HepG2 (cell line): ENCODE data around the gene BPIFB6. TPM values are rescaled to one million over a fixed set of nuclear protein-coding genes. Genes with fewer than 3 reads are reported as not detected.

Source experiments
- ATAC-seq: fragments of 200-7000 bp; cut with Tn5 transposase; 3 replicates; pipeline ENCODE4 v1.9.1; 2020; ENCODE audit warnings: mild to moderate bottlenecking, moderate library complexity
- BruUV-seq: library from RNA; stranded (reverse); fragments of 400-500 nt; replicated peaks from 2 replicates; lab custom pipeline; 2021; lab: Mats Ljungman, UMichigan
- CTCF ChIA-PET: fragments of 300-600 bp; formaldehyde crosslinking; extraction: SDS; loops from one replicate; lab custom pipeline; 2021; ENCODE audit warnings: low total read pairs, inconsistent platforms, low intra/inter-chr PET ratio; lab: Yijun Ruan, JAX
- POLR2A ChIA-PET: fragments of 350-600 bp; sonication (Branson Sonifier 250); formaldehyde crosslinking; loops from one replicate; lab custom pipeline; 2020; ENCODE audit warnings: antibody characterized with exemption, inconsistent platforms; lab: Yijun Ruan, JAX
- DNase-seq: peaks from one replicate; pipeline ENCODE4 v3.0.0-alpha.2; 2015; ENCODE audit warnings: low spot score
- FAIRE-seq: peaks from 3 replicates; lab custom pipeline; 2011; peaks lifted over from hg19 to GRCh38; lab: Jason Lieb, UNC
- H2AFZ ChIP-seq: one replicate; pipeline ENCODE4 v1.6.1; 2011; ENCODE audit warnings: low read length, inconsistent platforms
- H3K27ac ChIP-seq: fragments of 300-600 bp; 3 replicates; pipeline ENCODE4 v1.8.0; 2011; ENCODE audit warnings: mixed run types, mild to moderate bottlenecking, mixed read lengths, low read length, inconsistent platforms; ENCODE audit not compliant: insufficient read depth; ENCODE audit errors: extremely low read length
- H3K27me3 ChIP-seq, 2 experiments: fragments of 200-600 bp in 1 of 2; 2 replicates in 1 of 2; 3 replicates in 1 of 2; pipeline versions ENCODE4 v1.6.0 to v1.8.0; 2011; ENCODE audit warnings: low read length in 2 of 2, mild to moderate bottlenecking in 2 of 2, moderate library complexity in 2 of 2, inconsistent platforms in 1 of 2; ENCODE audit not compliant: insufficient read depth in 2 of 2, control insufficient read depth in 1 of 2
- H3K36me3 ChIP-seq, 2 experiments: fragments of 200-600 bp in 1 of 2; replicated peaks in 1 of 2; 2 replicates in 1 of 2; 3 replicates in 1 of 2; pipeline versions ENCODE4 v1.5.1 to v1.8.0; 2011; ENCODE audit warnings: low read length in 2 of 2, inconsistent platforms in 1 of 2; ENCODE audit not compliant: insufficient read depth in 2 of 2, control insufficient read depth in 1 of 2
- H3K4me1 ChIP-seq: 2 replicates; pipeline ENCODE4 v1.5.1; 2012; ENCODE audit warnings: low read length, inconsistent platforms; ENCODE audit not compliant: insufficient read depth
- H3K4me2 ChIP-seq: 2 replicates; pipeline ENCODE4 v1.6.0; 2011; ENCODE audit warnings: low read depth, low read length, inconsistent platforms
- H3K4me3 ChIP-seq, 3 experiments: fragments of 200-600 bp in 1 of 3; sonication (generic), shearing (Covaris generic) in 1 of 3; replicated peaks in 1 of 3; 2 replicates each; pipeline ENCODE4 v1.5.1; 2011 to 2016; ENCODE audit warnings: low read length in 3 of 3, inconsistent platforms in 2 of 3, low read depth in 2 of 3, mild to moderate bottlenecking in 2 of 3, control low read depth in 1 of 3, mixed read lengths in 1 of 3; ENCODE audit not compliant: insufficient read depth in 1 of 3
- H3K79me2 ChIP-seq: one replicate; pipeline ENCODE4 v1.6.1; 2011; ENCODE audit warnings: low read length, inconsistent platforms; ENCODE audit not compliant: insufficient read depth
- H3K9ac ChIP-seq: 2 replicates; pipeline ENCODE4 v1.6.0; 2011; ENCODE audit warnings: mild to moderate bottlenecking, low read depth, low read length, inconsistent platforms; ENCODE audit not compliant: insufficient read depth
- H3K9me3 ChIP-seq: 2 replicates; pipeline ENCODE4 v1.5.1; 2012; ENCODE audit warnings: mild to moderate bottlenecking, low read length
- H4K20me1 ChIP-seq: 2 replicates; pipeline ENCODE4 v1.6.0; 2011; ENCODE audit warnings: inconsistent platforms, mild to moderate bottlenecking, low read length, moderate library complexity; ENCODE audit not compliant: insufficient read depth
- ADNP ChIP-seq: sonication (generic); formaldehyde crosslinking; IDR thresholded peaks from 2 replicates; pipeline ENCODE4 v1.4.0; 2020; ENCODE audit warnings: missing genetic modification reagents
- AKAP8 ChIP-seq: sonication (generic); formaldehyde crosslinking; IDR thresholded peaks from 2 replicates; pipeline ENCODE4 v1.5.1; 2020; ENCODE audit warnings: mild to moderate bottlenecking, missing genetic modification reagents
- ATF7 ChIP-seq, 2 experiments: fragments of 450-650 bp in 1 of 2; sonication (generic) in 1 of 2; formaldehyde crosslinking in 1 of 2; IDR thresholded peaks; 2 replicates each; pipeline versions ENCODE4 v1.4.0 to v1.6.1; 2016 to 2020; ENCODE audit warnings: antibody characterized with exemption in 1 of 2, mild to moderate bottlenecking in 1 of 2, missing genetic modification reagents in 1 of 2
- FOXA3 ChIP-seq: IDR thresholded peaks from 2 replicates; pipeline ENCODE4 v1.6.1; 2016; ENCODE audit warnings: missing genetic modification reagents, missing compliant biosample characterization
- KMT2B ChIP-seq: IDR thresholded peaks from 2 replicates; pipeline ENCODE4 v1.6.1; 2016; ENCODE audit warnings: missing genetic modification reagents, missing compliant biosample characterization
- PHF5A ChIP-seq: IDR thresholded peaks from one replicate; pipeline ENCODE4 v1.6.1; 2018; ENCODE audit warnings: low read depth, missing genetic modification reagents; ENCODE audit not compliant: unreplicated experiment
- POLR2AphosphoS2 ChIP-seq: IDR thresholded peaks from 2 replicates; pipeline ENCODE4 v1.6.1; 2011; ENCODE audit warnings: low read depth, low read length, improper control_type of control experiment
- PRMT3 ChIP-seq: sonication (generic); formaldehyde crosslinking; IDR thresholded peaks from 2 replicates; pipeline ENCODE4 v1.8.1; 2022; ENCODE audit warnings: low read depth, mild to moderate bottlenecking, moderate library complexity, missing genetic modification reagents, borderline replicate concordance
- SKI ChIP-seq: fragments of 450-650 bp; IDR thresholded peaks from one replicate; pipeline ENCODE4 v1.6.1; 2018; ENCODE audit warnings: mild to moderate bottlenecking; ENCODE audit not compliant: partially characterized antibody
- TBL1XR1 ChIP-seq: fragments of 150-350 bp; IDR thresholded peaks from 2 replicates; pipeline ENCODE4 v1.6.1; 2014; ENCODE audit warnings: borderline replicate concordance, low read length; ENCODE audit not compliant: partially characterized antibody
- TP53 ChIP-seq: sonication (generic); formaldehyde crosslinking; conservative IDR thresholded peaks from 2 replicates; pipeline ENCODE4 v1.4.0; 2020; ENCODE audit warnings: missing genetic modification reagents
- ZC3H4 ChIP-seq: sonication (generic); formaldehyde crosslinking; IDR thresholded peaks from 2 replicates; pipeline ENCODE4 v1.4.0; 2020; ENCODE audit warnings: missing genetic modification reagents, borderline replicate concordance
- ZNF142 ChIP-seq: sonication (generic); formaldehyde crosslinking; IDR thresholded peaks from 2 replicates; pipeline ENCODE4 v1.4.0; 2020; ENCODE audit warnings: missing genetic modification reagents
- ZNF160 ChIP-seq: sonication (generic); formaldehyde crosslinking; IDR thresholded peaks from 2 replicates; pipeline ENCODE4 v1.8.0; 2022; ENCODE audit warnings: mild to moderate bottlenecking, inconsistent platforms, missing genetic modification reagents
- ZNF589 ChIP-seq: sonication (generic); formaldehyde crosslinking; conservative IDR thresholded peaks from 2 replicates; pipeline ENCODE4 v1.8.0; 2022; ENCODE audit warnings: mild to moderate bottlenecking, moderate library complexity, missing genetic modification reagents
- ZNF776 ChIP-seq: sonication (generic); formaldehyde crosslinking; IDR thresholded peaks from 2 replicates; pipeline ENCODE4 v1.4.0; 2020; ENCODE audit warnings: mild to moderate bottlenecking, missing genetic modification reagents
- ZNF790 ChIP-seq: sonication (generic); formaldehyde crosslinking; IDR thresholded peaks from 2 replicates; pipeline ENCODE4 v1.8.0; 2022; ENCODE audit warnings: missing genetic modification reagents, mild to moderate bottlenecking, borderline replicate concordance
- ZNF792 ChIP-seq: IDR thresholded peaks from 2 replicates; pipeline ENCODE4 v1.6.1; 2016
- ZNF878 ChIP-seq: sonication (generic); formaldehyde crosslinking; IDR thresholded peaks from 2 replicates; pipeline ENCODE4 v1.8.1; 2023; ENCODE audit warnings: mild to moderate bottlenecking, missing genetic modification reagents, moderate library complexity
- WGBS: methylation state at CpG from one replicate; pipeline ENCODE4 v1.1.6; 2017; ENCODE audit warnings: low lambda C conversion rate; 5-methylcytosine and 5-hydroxymethylcytosine counted together
- in situ Hi-C: cut with HindIII; loops from 2 replicates; pipeline ENCODE4 v1.10.0; 2017; ENCODE audit warnings: low pct_unique_long_range_greater_than_20kb; ENCODE audit not compliant: extremely low pct_ligation_motif_present
- intact Hi-C: fragments of 100-400 bp; cut with micrococcal nuclease; formaldehyde crosslinking; loops from one replicate; pipeline ENCODE4 v1.10.0; 2022; ENCODE audit not compliant: unreplicated experiment
- polyA plus RNA-seq, 8 experiments: library from polyadenylated mRNA; depleted of rRNA in 3 of 8; stranded (reverse) in 7 of 8; unstranded in 1 of 8; fragments of >200 nt; fragmentation: Illumina TruSeq in 4 of 8; extraction: Trizol in 4 of 8; gene quantifications; 2 replicates each; pipeline versions ENCODE4 v1.2.1 to v1.2.3, GENCODE V29; 2011 to 2016; ENCODE audit warnings: low read depth in 4 of 8, missing spikeins in 1 of 8, mixed read lengths in 1 of 8; ENCODE audit not compliant: insufficient read depth in 1 of 8
- total RNA-seq, 5 experiments: library from RNA; depleted of rRNA; stranded (reverse); fragments of >200 nt; fragmentation: Illumina TruSeq; extraction: Trizol; gene quantifications; 2 replicates each; pipeline ENCODE4 v1.2.3, GENCODE V29; 2016; ENCODE audit warnings: low read depth in 1 of 5

Gene BPIFB6
- total and polyA plus RNA-seq, 2 of the 13 experiments (the other 11 are each of a cell fraction or from before 2014, with no cell fraction given): 0.13 to 1.7 TPM

GRCh38 chr20:33025318-33025876 is 6.1 kb upstream of the BPIFB6 start:
- FAIRE-seq (no peak), DNase-seq (no peak), ATAC-seq (no peak)
- Histone ChIP-seq H2AFZ (no peak overlapping the region), H3K79me2 (no peaks in the 10 kb centered on the region), H3K27me3 (peaks cover 0 to 15% of the 10 kb centered on the region in 2 experiments; a peak in 2 of 5 replicates), H3K4me1 (peaks cover 20% of the 10 kb centered on the region), H3K9me3 (no peaks in the 10 kb centered on the region), H3K9ac (no peak overlapping the region), H3K36me3 (peaks cover 12 to 28% of the 10 kb centered on the region in 2 experiments), H3K27ac (no peak overlapping the region), H4K20me1 (peaks cover 27% of the 10 kb centered on the region; the same call in 1 of the 2 replicates), H3K4me3 (no peak overlapping the region), H3K4me2 (no peak overlapping the region)
- intact Hi-C loops: no loop called here
- in situ Hi-C loops: no loop called here
- TSS peak; percentile 46 for BruUV-seq
- POLR2A ChIA-PET: interaction anchor here (2.5 kb wide), 1 partner anchor 19 kb away, joined by 8 read pairs; the partner anchor contains the start of gene BPIFB2
- CTCF ChIA-PET: no interaction called here
- 66% methylated on average over 9 of the region's 9 CpGs for WGBS
- TF ChIP-seq ADNP (CRISPR knock-in tag) (no peak), AKAP8 (peak; percentile 53; the same call in 1 of the 2 replicates), ZNF776 (peak; percentile 12; the same call in 1 of the 2 replicates), ZC3H4 (CRISPR knock-in tag) (no peak), ATF7 (IDR thresholded peaks at IDR 0.05) (peak; percentile 47; the same call in 1 of the 2 replicates), ATF7 (CRISPR knock-in tag; IDR thresholded peaks at IDR 0.05) (no peak), TBL1XR1 (no peak), POLR2AphosphoS2 (0 out of 2 replicates have a peak, but pooled peaks have one; percentile 53), ZNF142 (no peak), SKI (no peak), ZNF589 (CRISPR knock-in tag) (0 out of 2 replicates have a peak, but pooled peaks have one; percentile 33), PHF5A (CRISPR knock-in tag) (peak; percentile 67), FOXA3 (no peak), TP53 (CRISPR knock-in tag) (no peak), KMT2B (CRISPR knock-in tag) (peak; percentile 48), PRMT3 (CRISPR knock-in tag) (no peak), ZNF878 (CRISPR knock-in tag) (no peak), ZNF790 (CRISPR knock-in tag) (no peak), ZNF792 (CRISPR knock-in tag) (no peak), ZNF160 (CRISPR knock-in tag) (0 out of 2 replicates have a peak, but pooled peaks have one; percentile 2)
